T1000 (cell line): ENCODE measurements around the gene TRIM60.
"Not testable (repeated sequence)": the region's sequence is repeated elsewhere in the genome, so short reads cannot be mapped to it uniquely, and the experiment has no call there.

Source experiments
- DNase-seq: peaks from one replicate; lab custom pipeline; 2025; ENCODE audit warnings: mixed read lengths; lab: John Stamatoyannopoulos, UW

Gene TRIM60

GRCh38 chr4:165053645-165054044, 21.8 kb downstream of the TRIM60 start, which contains the start of gene TRIM75:
TSS of gene TRIM75 (plus strand) at chr4:165053866. CDS start at chr4:165059148, 5,282 bp downstream.
- DNase-seq: no peak

DNA sequence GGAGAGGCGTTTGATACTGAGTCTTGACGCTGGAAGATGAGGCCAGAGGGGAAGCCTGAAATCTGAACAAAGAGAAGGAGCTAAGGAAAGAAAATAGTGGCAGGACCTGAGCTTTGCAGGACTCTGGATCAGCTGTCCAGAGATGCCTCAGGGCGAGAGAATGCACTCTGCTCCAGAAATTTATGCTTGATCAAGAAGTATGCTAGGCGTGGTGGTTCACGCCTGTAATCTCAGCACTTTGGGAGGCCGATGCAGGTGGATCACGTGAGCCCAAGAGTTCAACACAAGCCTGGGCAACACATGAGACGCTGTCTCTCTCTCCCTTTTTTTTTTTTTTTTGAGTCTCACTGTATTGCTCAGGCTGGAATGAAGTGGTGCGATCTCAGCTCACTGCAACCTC, 23.8 kb downstream of the TRIM60 start:
- DNase-seq: no peak

DNA sequence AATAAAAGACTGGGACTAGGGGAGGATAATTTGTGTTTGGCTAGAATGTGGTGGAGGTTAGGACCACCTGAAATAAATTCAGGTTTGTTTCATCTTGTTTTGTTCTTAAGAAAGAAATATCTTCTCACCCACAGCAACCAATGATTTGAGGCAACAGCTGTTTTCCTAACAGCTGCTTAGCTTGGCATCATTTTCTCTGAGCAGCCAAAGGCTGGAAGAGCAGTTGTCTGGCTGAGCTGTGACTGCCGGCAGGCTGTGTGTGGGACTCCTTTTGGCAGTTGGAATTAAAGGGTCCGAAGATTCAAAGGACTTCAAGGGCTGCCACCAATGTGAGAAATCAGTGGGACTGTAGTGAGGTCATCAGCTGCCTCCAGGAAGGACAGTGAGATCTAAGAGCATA, 26.9 kb downstream of the TRIM60 start:
- DNase-seq: no peak

DNA sequence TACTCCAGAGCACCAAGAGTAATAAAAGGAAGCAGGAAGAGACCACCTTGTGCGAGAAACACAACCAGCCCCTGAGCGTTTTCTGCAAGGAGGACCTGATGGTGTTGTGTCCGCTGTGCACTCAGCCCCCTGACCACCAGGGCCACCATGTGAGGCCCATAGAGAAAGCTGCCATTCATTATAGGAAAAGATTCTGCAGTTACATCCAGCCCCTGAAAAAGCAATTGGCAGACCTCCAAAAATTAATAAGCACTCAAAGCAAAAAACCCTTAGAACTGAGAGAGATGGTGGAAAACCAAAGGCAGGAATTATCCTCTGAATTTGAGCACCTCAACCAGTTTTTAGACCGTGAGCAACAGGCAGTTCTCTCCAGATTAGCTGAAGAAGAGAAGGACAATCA, 27.6 kb downstream of the TRIM60 start:
- DNase-seq: no peak

- DNase-seq: no peak
These were observed 29.1 kb downstream of the TRIM60 start for GRCh38 chr4:165060938-165061337.

- no peak for DNase-seq
These were observed 38.8 kb downstream of the TRIM60 start for GRCh38 chr4:165070560-165070959.

DNA sequence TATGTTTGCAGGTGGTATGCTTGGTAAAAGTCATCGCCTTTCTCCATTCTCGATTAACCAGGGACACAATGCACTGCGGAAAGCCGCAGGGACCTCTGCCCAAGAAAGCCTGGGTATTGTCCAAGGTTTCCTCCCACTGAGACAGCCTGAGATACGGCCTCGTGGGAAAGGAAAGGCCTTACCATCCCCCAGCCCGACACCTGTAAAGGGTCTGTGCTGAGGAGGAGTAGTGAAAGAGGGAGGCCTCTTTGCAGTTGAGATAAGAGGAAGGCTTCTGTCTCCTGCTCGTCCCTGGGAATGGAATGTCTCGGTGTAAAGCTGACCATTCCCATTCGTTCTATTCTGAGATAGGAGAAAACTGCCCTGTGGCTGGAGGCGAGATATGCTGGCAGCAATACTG, 41.5 kb downstream of the TRIM60 start:
- not testable (repeated sequence) for DNase-seq

GRCh38 chr4:165077034-165077578, 45.3 kb downstream of the TRIM60 start:
- no peak for DNase-seq

GRCh38 chr4:165079476-165079875, 47.7 kb downstream of the TRIM60 start:
- DNase-seq: no peak

DNA sequence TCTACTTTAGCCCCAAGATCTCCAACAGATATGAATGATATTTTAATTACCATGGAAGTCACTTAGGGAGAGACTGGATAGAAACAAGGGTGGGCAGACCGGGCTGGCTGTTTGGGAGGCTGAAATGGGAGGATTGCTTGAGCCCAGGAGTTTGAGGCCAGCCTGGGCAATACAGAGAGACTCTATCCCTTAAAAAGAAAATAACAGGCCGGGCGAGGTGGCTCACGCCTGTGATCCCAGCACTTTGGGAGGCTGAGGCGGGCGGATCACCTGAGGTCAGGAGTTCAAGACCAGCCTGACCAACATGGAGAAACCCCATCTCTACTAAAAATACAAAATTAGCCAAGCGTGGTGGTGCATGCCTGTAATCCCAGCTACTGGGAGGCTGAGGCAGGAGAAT, 53.0 kb downstream of the TRIM60 start:
- DNase-seq: not testable (repeated sequence)

GRCh38 chr4:165085946-165086345, 54.1 kb downstream of the TRIM60 start:
- DNase-seq: no peak

DNA sequence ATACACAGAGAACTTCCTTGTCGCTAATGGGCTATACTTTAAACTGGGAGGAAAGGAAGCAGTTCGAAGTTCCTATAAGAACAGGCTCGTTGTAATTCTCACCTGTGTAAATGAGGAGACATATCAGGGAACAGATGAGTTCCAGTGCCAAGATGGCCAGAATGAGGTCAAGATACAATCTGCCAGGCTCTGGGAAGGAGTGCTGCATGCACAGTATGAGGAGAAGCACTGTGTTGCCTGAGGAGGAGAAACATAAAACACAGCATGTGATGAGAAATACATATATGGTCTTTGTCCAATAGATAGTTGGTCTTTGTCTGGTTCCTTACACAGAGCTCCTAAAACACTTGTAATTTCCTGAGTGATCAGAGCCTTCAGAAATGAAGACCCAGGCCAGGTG, 56.6 kb downstream of the TRIM60 start:
- no peak for DNase-seq
